GM12878 (cell line): ENCODE measurements around the gene MT1E. TPM values are rescaled to one million over a fixed set of nuclear protein-coding genes. Genes with fewer than 3 reads are reported as not detected.

Experiments
- ATAC-seq: fragments of 200-7000 bp; cut with Tn5 transposase; 3 replicates; pipeline ENCODE4 v1.9.1; 2020; ENCODE audit warnings: mild to moderate bottlenecking, moderate library complexity
- BruUV-seq: library from RNA; stranded (reverse); fragments of 400-500 nt; replicated peaks from 2 replicates; lab custom pipeline; 2021; lab: Mats Ljungman, UMichigan
- CTCF ChIA-PET: fragments of 300-600 bp; sonication (Branson Sonifier 250); formaldehyde crosslinking; extraction: SDS; loops from one replicate; lab custom pipeline; 2021; ENCODE audit warnings: inconsistent platforms; lab: Yijun Ruan, JAX
- POLR2A ChIA-PET: fragments of 350-600 bp; formaldehyde crosslinking; extraction: SDS; loops from one replicate; lab custom pipeline; 2021; ENCODE audit warnings: inconsistent platforms; lab: Charles Lee
- RAD21 ChIA-PET: fragments of 300-600 bp; sonication (Branson Sonifier 250); formaldehyde crosslinking; loops from one replicate; lab custom pipeline; 2023; ENCODE audit warnings: antibody characterized with exemption; ENCODE audit not compliant: unreplicated experiment; lab: Charles Lee
- SMC1A ChIA-PET: fragments of 300-600 bp; sonication (Branson Sonifier 250); formaldehyde crosslinking; loops from one replicate; lab custom pipeline; 2023; ENCODE audit not compliant: unreplicated experiment, uncharacterized antibody; lab: Charles Lee
- DNase-seq: peaks from one replicate; pipeline ENCODE4 v3.0.0-alpha.2; 2011; ENCODE audit warnings: low read depth, low spot score
- FAIRE-seq: peaks from 3 replicates; lab custom pipeline; 2011; peaks lifted over from hg19 to GRCh38; lab: Jason Lieb, UNC
- H2AFZ ChIP-seq: 2 replicates; pipeline ENCODE4 v1.6.0; 2011; ENCODE audit warnings: low read depth, low read length, control low read depth; ENCODE audit not compliant: control insufficient read depth
- H3K27ac ChIP-seq: 2 replicates; pipeline ENCODE4 v1.5.1; 2011; ENCODE audit warnings: control low read depth; ENCODE audit not compliant: control insufficient read depth, insufficient read depth
- H3K27me3 ChIP-seq, 2 experiments: replicated peaks in 1 of 2; 2 replicates each; pipeline versions ENCODE4 v1.6.0 to v1.6.1; 2011; ENCODE audit warnings: low read length in 1 of 2; ENCODE audit not compliant: control insufficient read depth in 2 of 2, insufficient read depth in 2 of 2
- H3K36me3 ChIP-seq, 2 experiments: 2 replicates each; pipeline ENCODE4 v1.5.1; 2011; ENCODE audit warnings: low read length in 1 of 2; ENCODE audit not compliant: control insufficient read depth in 2 of 2, insufficient read depth in 2 of 2
- H3K4me1 ChIP-seq: 2 replicates; pipeline ENCODE4 v1.6.1; 2011; ENCODE audit warnings: mild to moderate bottlenecking, low read length, moderate library complexity, mixed read lengths; ENCODE audit not compliant: control insufficient read depth, insufficient read depth
- H3K4me2 ChIP-seq: 2 replicates; pipeline ENCODE4 v1.6.0; 2011; ENCODE audit warnings: control low read depth; ENCODE audit not compliant: control insufficient read depth, insufficient read depth
- H3K4me3 ChIP-seq: fragments of 200-600 bp; sonication (generic); 2 replicates; pipeline ENCODE4 v1.5.1; 2016
- H3K79me2 ChIP-seq: 2 replicates; pipeline ENCODE4 v1.6.0; 2011; ENCODE audit warnings: low read length; ENCODE audit not compliant: control insufficient read depth, insufficient read depth
- H3K9ac ChIP-seq: 2 replicates; pipeline ENCODE4 v1.8.0; 2011; ENCODE audit warnings: low read length, control low read depth, mixed read lengths; ENCODE audit not compliant: control insufficient read depth, insufficient read depth
- H3K9me3 ChIP-seq: replicated peaks from 3 replicates; pipeline ENCODE4 v1.5.1; 2011; ENCODE audit warnings: mild to moderate bottlenecking, low read length; ENCODE audit not compliant: control insufficient read depth, insufficient read depth
- H4K20me1 ChIP-seq: 2 replicates; pipeline ENCODE4 v1.6.0; 2011; ENCODE audit not compliant: control insufficient read depth, insufficient read depth
- CBX5 ChIP-seq: sonication (generic); IDR thresholded peaks from 2 replicates; pipeline ENCODE4 v1.6.1; 2016; ENCODE audit warnings: low read depth, moderate library complexity, mild to moderate bottlenecking, inconsistent platforms
- EGR1 ChIP-seq, 2 experiments: IDR thresholded peaks; 1 replicate in 1 of 2; 2 replicates in 1 of 2; pipeline ENCODE4 v1.6.1; 2011 to 2012; ENCODE audit warnings: low read depth in 2 of 2, low read length in 2 of 2, borderline replicate concordance in 1 of 2, mild to moderate bottlenecking in 1 of 2, moderate library complexity in 1 of 2
- EP300 ChIP-seq, 2 experiments: fragments of 150-350 bp in 1 of 2; IDR thresholded peaks; 2 replicates each; pipeline ENCODE4 v1.6.1; 2011 to 2012; ENCODE audit warnings: low read depth in 2 of 2, low read length in 2 of 2, borderline replicate concordance in 1 of 2, improper control_type of control experiment in 1 of 2, inconsistent platforms in 1 of 2; ENCODE audit not compliant: control insufficient read depth in 1 of 2
- HDAC2 ChIP-seq: fragments of 200-600 bp; sonication (generic); IDR thresholded peaks from 2 replicates; pipeline ENCODE4 v1.6.1; 2017
- IKZF2 ChIP-seq, 2 experiments: fragments of 450-650 bp; IDR thresholded peaks; 2 replicates each; pipeline ENCODE4 v1.6.1; 2017; ENCODE audit warnings: mild to moderate bottlenecking in 2 of 2, moderate library complexity in 2 of 2
- SIX5 ChIP-seq: IDR thresholded peaks from 2 replicates; pipeline ENCODE4 v1.6.1; 2011; ENCODE audit warnings: mild to moderate bottlenecking, low read depth, low read length, moderate library complexity; ENCODE audit not compliant: severe bottlenecking
- SMAD5 ChIP-seq: IDR thresholded peaks from 2 replicates; pipeline ENCODE4 v1.6.1; 2016; ENCODE audit warnings: antibody characterized with exemption, low read depth
- SREBF1 ChIP-seq: IDR thresholded peaks from 2 replicates; pipeline ENCODE4 v1.6.1; 2012; ENCODE audit warnings: mild to moderate bottlenecking, low read length
- SRF ChIP-seq, 2 experiments: IDR thresholded peaks; 2 replicates each; pipeline ENCODE4 v1.6.1; 2011; ENCODE audit warnings: low read depth in 2 of 2, low read length in 2 of 2, mild to moderate bottlenecking in 1 of 2, moderate library complexity in 1 of 2
- ZBED1 ChIP-seq: IDR thresholded peaks from 2 replicates; pipeline ENCODE4 v1.6.1; 2016; ENCODE audit warnings: borderline replicate concordance
- ZNF24 ChIP-seq: fragments of 450-650 bp; IDR thresholded peaks from 2 replicates; pipeline ENCODE4 v1.6.1; 2017; ENCODE audit warnings: antibody characterized with exemption, mild to moderate bottlenecking
- WGBS: methylation state at CpG from one replicate; pipeline ENCODE4 v1.1.6; 2016; ENCODE audit warnings: low lambda C conversion rate; ENCODE audit not compliant: insufficient replicate concordance, insufficient coverage; ENCODE audit errors: missing lambda C conversion rate; 5-methylcytosine and 5-hydroxymethylcytosine counted together
- in situ Hi-C: fragments of 300-500 bp; cut with MboI; formaldehyde crosslinking; loops from 9 replicates; pipeline ENCODE4 v1.14.3; 2018; ENCODE audit warnings: mixed read lengths
- intact Hi-C: fragments of 100-400 bp; cut with micrococcal nuclease; formaldehyde crosslinking; loops from one replicate; pipeline ENCODE4 v1.14.2; 2022; ENCODE audit not compliant: unreplicated experiment
- polyA plus RNA-seq, 11 experiments: library from polyadenylated mRNA; depleted of rRNA in 4 of 11; unstranded in 6 of 11; stranded (reverse) in 5 of 11; fragments of >200 nt; fragmentation: Nextera tagmentation in 4 of 11; fragmentation: Illumina TruSeq in 1 of 11; extraction: Ambion mirVana in 4 of 11; extraction: Trizol in 1 of 11; gene quantifications; 1 replicate in 1 of 11; 2 replicates in 10 of 11; pipeline versions ENCODE4 v1.2.1 to v1.2.3, GENCODE V29; 2011 to 2016; ENCODE audit warnings: inconsistent platforms in 2 of 11, missing spikeins in 2 of 11, low read depth in 1 of 11
- total RNA-seq, 4 experiments: library from RNA; depleted of rRNA in 3 of 4; stranded (reverse); fragments of >200 nt in 3 of 4; fragmentation: Illumina TruSeq in 1 of 4; extraction: Trizol in 1 of 4; gene quantifications; 2 replicates each; pipeline versions ENCODE4 v1.2.1 to v1.2.3, GENCODE V29; 2013 to 2021
- TF ChIP-seq, protein P1 (sequence below): fragments of 450-650 bp; IDR thresholded peaks from 2 replicates; pipeline ENCODE4 v1.6.1; 2016; ENCODE audit warnings: mild to moderate bottlenecking
- TF ChIP-seq, protein P2 (sequence below), 3 experiments: IDR thresholded peaks in 2 of 3; conservative IDR thresholded peaks in 1 of 3; 2 replicates each; pipeline ENCODE4 v1.5.1; 2011; ENCODE audit warnings: low read depth in 3 of 3, low read length in 3 of 3, mild to moderate bottlenecking in 3 of 3, control low read depth in 2 of 3, moderate library complexity in 2 of 3, inconsistent platforms in 1 of 3, mixed read lengths in 1 of 3; ENCODE audit not compliant: control insufficient read depth in 2 of 3, insufficient read depth in 1 of 3; ENCODE audit errors: extremely low read depth in 1 of 3
- TF ChIP-seq, protein P3 (sequence below): IDR thresholded peaks from 2 replicates; pipeline ENCODE4 v1.6.1; 2011; ENCODE audit warnings: mild to moderate bottlenecking, low read depth, low read length, moderate library complexity; ENCODE audit not compliant: insufficient replicate concordance
- TF ChIP-seq, protein P4 (sequence below): fragments of 450-650 bp; IDR thresholded peaks from 2 replicates; pipeline ENCODE4 v1.6.1; 2017; ENCODE audit warnings: low read depth, mild to moderate bottlenecking, moderate library complexity

MT1E gene
- total and polyA plus RNA-seq, 10 of the 15 experiments (the other 5 are each of a cell fraction or from before 2014, with no cell fraction given) = 5.8 to 22.3 (median 16.5) TPM

DNA sequence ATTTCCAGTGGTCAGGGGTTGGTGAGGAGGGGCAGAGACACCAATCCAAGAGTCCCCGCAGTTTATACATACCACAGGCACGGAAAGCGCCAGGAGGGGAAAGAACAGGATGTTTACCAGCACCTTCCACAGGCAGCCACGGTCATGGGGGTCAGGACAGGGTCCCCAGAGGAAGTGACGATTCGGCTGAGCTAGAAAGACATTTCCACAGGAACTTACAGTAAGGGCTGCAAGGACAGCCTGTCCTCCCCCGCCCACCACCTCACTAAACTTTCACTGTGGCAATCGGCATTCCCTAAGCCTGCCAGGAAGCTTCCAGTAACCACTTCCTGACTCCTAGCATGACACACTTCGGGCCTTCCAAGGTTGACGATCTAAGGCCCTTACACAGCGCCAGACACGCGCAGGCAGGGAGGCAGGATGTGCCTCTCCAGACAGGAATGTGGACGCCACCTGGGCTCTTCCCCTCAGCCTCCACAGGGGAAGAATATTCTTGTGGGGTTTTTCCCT lies 18.4 kb upstream of the MT1E start:
- ChIA-PET CTCF (interaction anchor here (1.2 to 10.0 kb wide), 2 partner anchors 89 to 95 kb away, joined by 3 to 77 read pairs; no protein-coding TSS in a partner anchor), RAD21 (interaction anchor here (4.9 kb wide), 1 partner anchor 94 kb away, joined by 44 read pairs; no protein-coding TSS in a partner anchor), POLR2A (no interaction called here)
- TF ChIP-seq SIX5 (no peak), EGR1 (IDR thresholded peaks at IDR 0.05; ENCODE audit: borderline replicate concordance in 1 of 2, low read depth in 2 of 2, low read length in 2 of 2) (no peak), ZNF24 (no peak), SRF (IDR thresholded peaks at IDR 0.05; ENCODE audit: low read depth in 2 of 2, low read length in 2 of 2) (no peak), HDAC2 (no peak), CBX5 (no peak), ZBED1 (no peak), SREBF1 (no peak), EP300 (IDR thresholded peaks at IDR 0.05; ENCODE audit: borderline replicate concordance in 1 of 2, control insufficient read depth in 1 of 2, low read depth in 2 of 2, low read length in 2 of 2) (no peak), SMAD5 (no peak), IKZF2 (IDR thresholded peaks at IDR 0.05) (no peak)
- TF ChIP-seq, protein P1, sequence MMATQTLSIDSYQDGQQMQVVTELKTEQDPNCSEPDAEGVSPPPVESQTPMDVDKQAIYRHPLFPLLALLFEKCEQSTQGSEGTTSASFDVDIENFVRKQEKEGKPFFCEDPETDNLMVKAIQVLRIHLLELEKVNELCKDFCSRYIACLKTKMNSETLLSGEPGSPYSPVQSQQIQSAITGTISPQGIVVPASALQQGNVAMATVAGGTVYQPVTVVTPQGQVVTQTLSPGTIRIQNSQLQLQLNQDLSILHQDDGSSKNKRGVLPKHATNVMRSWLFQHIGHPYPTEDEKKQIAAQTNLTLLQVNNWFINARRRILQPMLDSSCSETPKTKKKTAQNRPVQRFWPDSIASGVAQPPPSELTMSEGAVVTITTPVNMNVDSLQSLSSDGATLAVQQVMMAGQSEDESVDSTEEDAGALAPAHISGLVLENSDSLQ = no peak
- TF ChIP-seq, protein P2, sequence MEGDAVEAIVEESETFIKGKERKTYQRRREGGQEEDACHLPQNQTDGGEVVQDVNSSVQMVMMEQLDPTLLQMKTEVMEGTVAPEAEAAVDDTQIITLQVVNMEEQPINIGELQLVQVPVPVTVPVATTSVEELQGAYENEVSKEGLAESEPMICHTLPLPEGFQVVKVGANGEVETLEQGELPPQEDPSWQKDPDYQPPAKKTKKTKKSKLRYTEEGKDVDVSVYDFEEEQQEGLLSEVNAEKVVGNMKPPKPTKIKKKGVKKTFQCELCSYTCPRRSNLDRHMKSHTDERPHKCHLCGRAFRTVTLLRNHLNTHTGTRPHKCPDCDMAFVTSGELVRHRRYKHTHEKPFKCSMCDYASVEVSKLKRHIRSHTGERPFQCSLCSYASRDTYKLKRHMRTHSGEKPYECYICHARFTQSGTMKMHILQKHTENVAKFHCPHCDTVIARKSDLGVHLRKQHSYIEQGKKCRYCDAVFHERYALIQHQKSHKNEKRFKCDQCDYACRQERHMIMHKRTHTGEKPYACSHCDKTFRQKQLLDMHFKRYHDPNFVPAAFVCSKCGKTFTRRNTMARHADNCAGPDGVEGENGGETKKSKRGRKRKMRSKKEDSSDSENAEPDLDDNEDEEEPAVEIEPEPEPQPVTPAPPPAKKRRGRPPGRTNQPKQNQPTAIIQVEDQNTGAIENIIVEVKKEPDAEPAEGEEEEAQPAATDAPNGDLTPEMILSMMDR (IDR thresholded peaks at IDR 0.05 in 2 of 3, conservative IDR thresholded peaks at IDR 0.05 in 1 of 3; ENCODE audit: control insufficient read depth in 2 of 3, extremely low read depth in 1 of 3, insufficient read depth in 1 of 3, low read depth in 3 of 3, low read length in 3 of 3) = no peak
- TF ChIP-seq, protein P3, sequence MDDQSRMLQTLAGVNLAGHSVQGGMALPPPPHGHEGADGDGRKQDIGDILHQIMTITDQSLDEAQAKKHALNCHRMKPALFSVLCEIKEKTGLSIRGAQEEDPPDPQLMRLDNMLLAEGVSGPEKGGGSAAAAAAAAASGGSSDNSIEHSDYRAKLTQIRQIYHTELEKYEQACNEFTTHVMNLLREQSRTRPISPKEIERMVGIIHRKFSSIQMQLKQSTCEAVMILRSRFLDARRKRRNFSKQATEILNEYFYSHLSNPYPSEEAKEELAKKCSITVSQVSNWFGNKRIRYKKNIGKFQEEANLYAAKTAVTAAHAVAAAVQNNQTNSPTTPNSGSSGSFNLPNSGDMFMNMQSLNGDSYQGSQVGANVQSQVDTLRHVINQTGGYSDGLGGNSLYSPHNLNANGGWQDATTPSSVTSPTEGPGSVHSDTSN = no peak
- TF ChIP-seq, protein P4, sequence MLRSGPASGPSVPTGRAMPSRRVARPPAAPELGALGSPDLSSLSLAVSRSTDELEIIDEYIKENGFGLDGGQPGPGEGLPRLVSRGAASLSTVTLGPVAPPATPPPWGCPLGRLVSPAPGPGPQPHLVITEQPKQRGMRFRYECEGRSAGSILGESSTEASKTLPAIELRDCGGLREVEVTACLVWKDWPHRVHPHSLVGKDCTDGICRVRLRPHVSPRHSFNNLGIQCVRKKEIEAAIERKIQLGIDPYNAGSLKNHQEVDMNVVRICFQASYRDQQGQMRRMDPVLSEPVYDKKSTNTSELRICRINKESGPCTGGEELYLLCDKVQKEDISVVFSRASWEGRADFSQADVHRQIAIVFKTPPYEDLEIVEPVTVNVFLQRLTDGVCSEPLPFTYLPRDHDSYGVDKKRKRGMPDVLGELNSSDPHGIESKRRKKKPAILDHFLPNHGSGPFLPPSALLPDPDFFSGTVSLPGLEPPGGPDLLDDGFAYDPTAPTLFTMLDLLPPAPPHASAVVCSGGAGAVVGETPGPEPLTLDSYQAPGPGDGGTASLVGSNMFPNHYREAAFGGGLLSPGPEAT = no peak

More for the DNA sequence above, 18.4 kb upstream of the MT1E start:
- Histone ChIP-seq H3K27me3 (no peaks in the 10 kb centered on the region; a peak in 1 of 4 replicates), H2AFZ (no peak overlapping the region), H3K9ac (no peak overlapping the region), H3K4me1 (peaks cover 25% of the 10 kb centered on the region), H3K4me3 (no peak overlapping the region), H3K4me2 (no peak overlapping the region), H4K20me1 (no peaks in the 10 kb centered on the region), H3K9me3 (no peaks in the 10 kb centered on the region), H3K27ac (no peak overlapping the region), H3K79me2 (no peaks in the 10 kb centered on the region), H3K36me3 (no peaks in the 10 kb centered on the region)
- FAIRE-seq (no peak), ATAC-seq (no peak), DNase-seq (no peak)
- intact Hi-C loops = no loop called here
- BruUV-seq = no TSS peak
- 90% methylated on average over 14 of the region's 14 CpGs for WGBS
- SMC1A ChIA-PET = interaction anchor here (1.0 kb wide), 1 partner anchor 95 kb away, joined by 5 read pairs; no protein-coding TSS in a partner anchor
- in situ Hi-C loops = no loop called here
